ENCODE measurements around the gene SGMS2.

- TF ChIP-seq CTCF (IDR thresholded peaks at IDR 0.05) = no peak
- no peak for TF ChIP-seq POLR2AphosphoS5 (IDR thresholded peaks at IDR 0.05)
These were observed 13.3 kb downstream of the SGMS2 start for GRCh38 chr4:107837776-107838618.

All from breast epithelium (tissue), 3 donors.